ENCODE results near the gene PCDHGC4. TPM values are rescaled to one million over a fixed set of nuclear protein-coding genes. Genes with fewer than 3 reads are reported as not detected.

PCDHGC4 gene
- total RNA-seq, 1 donor from 2014 or later = 1.1 TPM

DNA sequence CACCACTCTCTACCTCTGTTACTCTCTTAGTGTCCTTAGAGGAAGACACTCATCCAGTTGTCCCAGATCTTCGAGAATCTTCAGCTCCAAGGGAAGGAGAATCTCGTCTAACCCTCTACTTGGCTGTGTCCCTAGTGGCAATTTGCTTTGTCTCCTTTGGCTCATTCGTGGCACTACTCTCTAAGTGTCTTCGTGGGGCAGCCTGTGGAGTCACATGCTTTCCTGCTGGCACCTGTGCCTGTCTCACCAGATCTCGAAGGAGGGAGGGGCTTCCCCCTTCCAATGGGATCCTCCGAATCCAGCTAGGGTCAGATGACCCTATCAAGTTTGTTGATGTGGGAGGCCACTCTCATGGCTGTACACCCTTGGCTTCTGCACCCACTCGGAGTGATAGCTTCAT lies 2.3 kb downstream of the PCDHGC4 start:
- no peak for DNase-seq (ENCODE audit: low read depth)
- H3K4me3 ChIP-seq (ENCODE audit: low read depth, low read length) = no peak overlapping the region
- peaks cover 25% of the 10 kb centered on the region for H3K27me3 ChIP-seq (ENCODE audit: control insufficient read depth, insufficient read depth, low read length)
- H3K36me3 ChIP-seq (ENCODE audit: control insufficient read depth, insufficient read depth, low read length) = no peaks in the 10 kb centered on the region
- TF ChIP-seq, protein P1, sequence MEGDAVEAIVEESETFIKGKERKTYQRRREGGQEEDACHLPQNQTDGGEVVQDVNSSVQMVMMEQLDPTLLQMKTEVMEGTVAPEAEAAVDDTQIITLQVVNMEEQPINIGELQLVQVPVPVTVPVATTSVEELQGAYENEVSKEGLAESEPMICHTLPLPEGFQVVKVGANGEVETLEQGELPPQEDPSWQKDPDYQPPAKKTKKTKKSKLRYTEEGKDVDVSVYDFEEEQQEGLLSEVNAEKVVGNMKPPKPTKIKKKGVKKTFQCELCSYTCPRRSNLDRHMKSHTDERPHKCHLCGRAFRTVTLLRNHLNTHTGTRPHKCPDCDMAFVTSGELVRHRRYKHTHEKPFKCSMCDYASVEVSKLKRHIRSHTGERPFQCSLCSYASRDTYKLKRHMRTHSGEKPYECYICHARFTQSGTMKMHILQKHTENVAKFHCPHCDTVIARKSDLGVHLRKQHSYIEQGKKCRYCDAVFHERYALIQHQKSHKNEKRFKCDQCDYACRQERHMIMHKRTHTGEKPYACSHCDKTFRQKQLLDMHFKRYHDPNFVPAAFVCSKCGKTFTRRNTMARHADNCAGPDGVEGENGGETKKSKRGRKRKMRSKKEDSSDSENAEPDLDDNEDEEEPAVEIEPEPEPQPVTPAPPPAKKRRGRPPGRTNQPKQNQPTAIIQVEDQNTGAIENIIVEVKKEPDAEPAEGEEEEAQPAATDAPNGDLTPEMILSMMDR (IDR thresholded peaks at IDR 0.05; ENCODE audit: insufficient read depth, low read length, poor library complexity, severe bottlenecking) = no peak

DNA sequence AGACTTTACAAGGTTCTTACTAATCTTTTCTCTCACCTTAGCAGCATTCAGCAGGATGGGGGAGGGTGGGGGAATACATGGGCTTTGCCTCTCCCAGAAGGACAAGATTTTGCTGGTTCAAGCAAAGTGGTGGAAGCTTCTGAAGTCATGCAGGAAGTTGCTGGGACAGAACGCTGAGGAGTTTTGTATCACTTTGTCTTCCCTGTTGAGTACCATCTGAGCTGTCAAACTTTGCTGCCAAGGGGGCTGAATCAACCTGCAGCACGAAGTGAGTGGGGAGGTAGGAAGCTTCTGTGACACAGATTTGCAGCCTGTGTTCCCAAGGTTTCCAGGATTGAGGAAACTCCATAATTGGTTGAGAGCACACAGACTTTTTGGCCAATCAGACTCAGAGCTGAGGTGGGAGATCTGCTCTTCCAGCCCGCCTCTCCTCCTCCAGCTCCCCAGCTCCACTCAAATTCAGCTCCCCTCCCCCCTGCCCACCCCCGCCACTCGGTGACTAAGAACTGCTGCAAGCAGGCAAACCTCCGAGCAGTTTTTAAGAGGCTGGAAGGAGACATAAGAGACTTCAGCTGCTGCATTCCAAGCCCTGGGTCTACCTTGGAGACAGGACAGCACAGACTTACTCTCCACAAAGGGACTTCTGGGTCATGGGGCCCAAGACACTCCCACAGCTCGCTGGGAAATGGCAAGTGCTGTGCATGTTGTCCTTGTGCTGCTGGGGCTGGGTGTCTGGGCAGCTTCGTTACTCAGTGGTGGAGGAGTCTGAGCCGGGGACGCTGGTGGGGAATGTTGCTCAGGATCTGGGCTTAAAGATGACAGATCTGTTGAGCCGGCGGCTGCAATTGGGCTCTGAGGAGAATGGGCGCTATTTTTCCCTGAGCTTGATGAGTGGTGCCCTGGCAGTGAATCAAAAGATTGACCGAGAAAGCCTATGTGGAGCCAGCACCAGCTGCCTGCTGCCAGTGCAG lies 4.0 kb downstream of the PCDHGC4 start, which contains the start of gene PCDHGC5:
PCDHGC5 (plus strand) TSS at position 491 of the 971 bp plus-strand sequence; CDS start at position 651, 160 bp downstream.
- no peak for DNase-seq (ENCODE audit: low read depth)
- Histone ChIP-seq H3K4me3 (ENCODE audit: low read depth, low read length) (no peak within 1 kb of the TSS), H3K27me3 (ENCODE audit: control insufficient read depth, insufficient read depth, low read length) (peaks cover 31% of the 10 kb centered on the region), H3K36me3 (ENCODE audit: control insufficient read depth, insufficient read depth, low read length) (no peaks in the 10 kb centered on the region)
- TF ChIP-seq, protein P1 (IDR thresholded peaks at IDR 0.05; ENCODE audit: insufficient read depth, low read length, poor library complexity, severe bottlenecking) = no peak

DNA sequence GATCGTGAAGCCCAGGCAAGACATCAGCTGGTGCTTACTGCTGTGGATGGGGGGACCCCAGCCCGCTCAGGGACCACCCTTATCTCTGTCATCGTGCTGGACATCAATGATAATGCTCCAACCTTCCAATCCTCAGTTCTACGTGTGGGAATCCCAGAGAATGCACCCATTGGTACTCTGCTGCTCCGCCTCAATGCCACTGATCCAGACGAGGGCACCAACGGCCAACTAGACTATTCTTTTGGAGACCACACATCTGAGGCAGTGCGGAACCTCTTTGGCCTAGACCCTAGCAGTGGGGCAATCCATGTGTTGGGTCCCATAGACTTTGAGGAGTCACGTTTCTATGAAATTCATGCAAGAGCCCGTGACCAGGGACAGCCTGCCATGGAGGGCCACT lies 5.0 kb downstream of the PCDHGC4 start:
- no peak overlapping the region for H3K4me3 ChIP-seq (ENCODE audit: low read depth, low read length)
- DNase-seq (ENCODE audit: low read depth) = no peak
- TF ChIP-seq, protein P1 (IDR thresholded peaks at IDR 0.05; ENCODE audit: insufficient read depth, low read length, poor library complexity, severe bottlenecking) = no peak
- no peaks in the 10 kb centered on the region for H3K36me3 ChIP-seq (ENCODE audit: control insufficient read depth, insufficient read depth, low read length)
- H3K27me3 ChIP-seq (ENCODE audit: control insufficient read depth, insufficient read depth, low read length) = peaks cover 31% of the 10 kb centered on the region

DNA sequence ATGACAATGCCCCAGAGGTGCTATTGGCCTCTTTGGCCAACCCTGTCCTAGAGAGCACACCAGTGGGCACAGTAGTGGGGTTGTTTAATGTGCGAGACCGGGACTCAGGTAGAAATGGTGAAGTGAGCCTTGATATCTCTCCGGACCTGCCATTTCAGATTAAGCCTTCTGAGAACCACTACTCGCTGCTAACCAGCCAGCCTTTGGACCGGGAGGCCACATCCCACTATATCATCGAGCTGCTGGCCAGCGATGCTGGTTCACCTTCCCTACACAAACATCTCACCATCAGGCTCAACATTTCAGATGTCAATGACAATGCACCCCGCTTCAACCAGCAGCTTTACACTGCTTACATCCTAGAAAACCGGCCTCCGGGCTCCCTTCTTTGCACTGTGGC lies 5.4 kb downstream of the PCDHGC4 start:
- no peak for DNase-seq (ENCODE audit: low read depth)
- TF ChIP-seq, protein P1 (IDR thresholded peaks at IDR 0.05; ENCODE audit: insufficient read depth, low read length, poor library complexity, severe bottlenecking) = no peak
- Histone ChIP-seq H3K4me3 (ENCODE audit: low read depth, low read length) (no peak overlapping the region), H3K27me3 (ENCODE audit: control insufficient read depth, insufficient read depth, low read length) (peaks cover 28% of the 10 kb centered on the region), H3K36me3 (ENCODE audit: control insufficient read depth, insufficient read depth, low read length) (no peaks in the 10 kb centered on the region)

DNA sequence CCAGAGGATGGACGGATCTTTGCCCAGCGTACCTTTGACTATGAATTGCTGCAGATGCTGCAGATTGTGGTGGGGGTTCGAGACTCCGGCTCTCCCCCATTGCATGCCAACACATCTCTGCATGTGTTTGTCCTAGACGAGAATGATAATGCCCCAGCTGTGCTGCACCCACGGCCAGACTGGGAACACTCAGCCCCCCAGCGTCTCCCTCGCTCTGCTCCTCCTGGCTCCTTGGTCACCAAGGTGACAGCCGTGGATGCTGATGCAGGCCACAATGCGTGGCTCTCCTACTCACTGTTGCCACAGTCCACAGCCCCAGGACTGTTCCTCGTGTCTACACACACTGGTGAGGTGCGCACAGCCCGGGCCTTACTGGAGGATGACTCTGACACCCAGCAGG lies 5.9 kb downstream of the PCDHGC4 start:
- Histone ChIP-seq H3K4me3 (ENCODE audit: low read depth, low read length) (no peak overlapping the region), H3K27me3 (ENCODE audit: control insufficient read depth, insufficient read depth, low read length) (peaks cover 24% of the 10 kb centered on the region), H3K36me3 (ENCODE audit: control insufficient read depth, insufficient read depth, low read length) (no peaks in the 10 kb centered on the region)
- TF ChIP-seq, protein P1 (IDR thresholded peaks at IDR 0.05; ENCODE audit: insufficient read depth, low read length, poor library complexity, severe bottlenecking) = no peak
- DNase-seq (ENCODE audit: low read depth) = no peak

Data from kidney epithelial cell (primary cell).